GM19351 (cell line): ENCODE measurements around the gene PSMB4.
A peak's percentile ranks its signal among the peaks of the same experiment; 100 is the strongest.
"Not testable (repeated sequence)": the region's sequence is repeated elsewhere in the genome, so short reads cannot be mapped to it uniquely, and the experiment has no call there.

Experiments
- ATAC-seq: cut with Tn5 transposase; IDR thresholded peaks from one replicate; pipeline ENCODE4 v1.9.1; 2021; ENCODE audit warnings: mild to moderate bottlenecking, moderate library complexity; ENCODE audit not compliant: unreplicated experiment

Gene PSMB4

GRCh38 chr1:151399324-151400171 is at the start of gene PSMB4:
Gene PSMB4 (plus strand): TSS chr1:151399573. CDS start chr1:151399588, 15 bp downstream.
- peak; percentile 88 for ATAC-seq

- ATAC-seq = not testable (repeated sequence)
These were observed 49.0 kb upstream of the PSMB4 start for GRCh38 chr1:151350323-151350722.

- ATAC-seq = no peak
These were observed 47.2 kb upstream of the PSMB4 start for GRCh38 chr1:151352021-151352718.

- no peak for ATAC-seq
These were observed 42.7 kb upstream of the PSMB4 start for GRCh38 chr1:151356696-151357095.

GRCh38 chr1:151361883-151362282 is 37.5 kb upstream of the PSMB4 start:
- ATAC-seq = no peak

- ATAC-seq = no peak
These were observed 36.8 kb upstream of the PSMB4 start for GRCh38 chr1:151362308-151363155.

GRCh38 chr1:151364996-151365395 is 34.4 kb upstream of the PSMB4 start:
- ATAC-seq = no peak

GRCh38 chr1:151367658-151368392 is 31.5 kb upstream of the PSMB4 start:
- ATAC-seq = no peak

- no peak for ATAC-seq
These were observed 30.7 kb upstream of the PSMB4 start for GRCh38 chr1:151368393-151369301.

- ATAC-seq = no peak
These were observed 30.1 kb upstream of the PSMB4 start for GRCh38 chr1:151369302-151369610.

GRCh38 chr1:151369621-151370048 is 29.7 kb upstream of the PSMB4 start:
- ATAC-seq = no peak

GRCh38 chr1:151370211-151370911 is 29.0 kb upstream of the PSMB4 start:
- ATAC-seq = no peak

GRCh38 chr1:151371370-151372057 is 27.9 kb upstream of the PSMB4 start:
- ATAC-seq = no peak

GRCh38 chr1:151372058-151372934 is 27.1 kb upstream of the PSMB4 start, which contains the start of gene SELENBP1:
Gene SELENBP1 (minus strand): TSS chr1:151372705. CDS start chr1:151372641, 64 bp downstream.
- no peak for ATAC-seq

- ATAC-seq = no peak
These were observed 26.2 kb upstream of the PSMB4 start for GRCh38 chr1:151373196-151373595.

- no peak for ATAC-seq
These were observed 22.1 kb upstream of the PSMB4 start for GRCh38 chr1:151377150-151377884.

- no peak for ATAC-seq
These were observed 14.8 kb upstream of the PSMB4 start for GRCh38 chr1:151384584-151384983.
